Endodermal cell (in vitro differentiated cells): ENCODE measurements around the gene AMIGO1. TPM values are rescaled to one million over a fixed set of nuclear protein-coding genes. Genes with fewer than 3 reads are reported as not detected.
"Not testable (repeated sequence)": the region's sequence is repeated elsewhere in the genome, so short reads cannot be mapped to it uniquely, and the experiment has no call there.

Source experiments
- DNase-seq: peaks from one replicate; pipeline ENCODE4 v3.0.0-alpha.2; 2017
- H3K27ac ChIP-seq: 2 replicates; pipeline ENCODE4 v1.5.1; 2013; ENCODE audit warnings: mild to moderate bottlenecking, low read depth, low read length, moderate library complexity
- H3K27me3 ChIP-seq: 2 replicates; pipeline ENCODE4 v1.6.1; 2013; ENCODE audit warnings: mild to moderate bottlenecking, low read length, moderate library complexity; ENCODE audit not compliant: insufficient read depth, control insufficient read depth, poor library complexity, severe bottlenecking
- H3K36me3 ChIP-seq: 2 replicates; pipeline ENCODE4 v1.7.0; 2013; ENCODE audit warnings: mild to moderate bottlenecking, low read length, moderate library complexity; ENCODE audit not compliant: control insufficient read depth, insufficient read depth
- H3K4me1 ChIP-seq: one replicate; pipeline ENCODE4 v1.7.0; 2013; ENCODE audit warnings: low read length; ENCODE audit not compliant: control insufficient read depth, insufficient read depth
- H3K4me3 ChIP-seq: 2 replicates; pipeline ENCODE4 v1.5.1; 2013; ENCODE audit warnings: mild to moderate bottlenecking, low read length, moderate library complexity
- H3K9ac ChIP-seq: 2 replicates; pipeline ENCODE4 v1.6.1; 2013; ENCODE audit warnings: mild to moderate bottlenecking, low read length, moderate library complexity; ENCODE audit not compliant: poor library complexity, severe bottlenecking; ENCODE audit errors: extremely low read depth
- H3K9me3 ChIP-seq: 2 replicates; pipeline ENCODE4 v1.6.1; 2013; ENCODE audit warnings: mild to moderate bottlenecking, low read length, moderate library complexity; ENCODE audit not compliant: control insufficient read depth
- H3K27ac Mint-ChIP-seq: 2 replicates; pipeline ENCODE4 v1.8.0; 2020; ENCODE audit warnings: mixed read lengths
- H3K27me3 Mint-ChIP-seq: 2 replicates; pipeline ENCODE4 v1.8.0; 2021; ENCODE audit warnings: mild to moderate bottlenecking, mixed read lengths; ENCODE audit not compliant: insufficient read depth
- H3K36me3 Mint-ChIP-seq: 2 replicates; pipeline ENCODE4 v1.8.0; 2020; ENCODE audit warnings: low read depth, mixed read lengths
- H3K4me1 Mint-ChIP-seq: 2 replicates; pipeline ENCODE4 v1.8.0; 2020; ENCODE audit warnings: mixed read lengths
- H3K4me3 Mint-ChIP-seq: 2 replicates; pipeline ENCODE4 v1.8.0; 2020; ENCODE audit warnings: mild to moderate bottlenecking, moderate library complexity, mixed read lengths
- H3K9me3 Mint-ChIP-seq: 2 replicates; pipeline ENCODE4 v1.8.0; 2020; ENCODE audit warnings: mild to moderate bottlenecking, mixed read lengths
- CTCF ChIP-seq: fragments of 200-600 bp; sonication (generic); conservative IDR thresholded peaks from 2 replicates; pipeline ENCODE4 v1.5.0; 2021; ENCODE audit warnings: antibody characterized with exemption, mild to moderate bottlenecking
- WGBS, 2 experiments: methylation state at CpG; one replicate each; pipeline versions ENCODE4 v1.1.5 to v1.1.7; 2013; ENCODE audit warnings: missing lambda C conversion rate in 2 of 2, mixed read lengths in 1 of 2; ENCODE audit not compliant: insufficient coverage in 1 of 2, insufficient read length in 1 of 2; 5-methylcytosine and 5-hydroxymethylcytosine counted together
- total RNA-seq, 2 donors: library from RNA; stranded (reverse); fragmentation: NEBNext Ultra II Directional in 1 of 2; extraction: Animal tissue kit (Norgen Biotek cat#: 25700) in 1 of 2; gene quantifications; 2 replicates in 1 of 2; 3 replicates in 1 of 2; pipeline ENCODE4 v1.2.1, GENCODE V29; 2021

Gene AMIGO1
- total RNA-seq, 2 donors from 2014 or later = 2.4 to 2.7 TPM

- no peak for DNase-seq
- Histone ChIP-seq H3K9ac (no peak overlapping the region), H3K36me3 (no peaks in the 10 kb centered on the region), H3K27ac (no peak overlapping the region), H3K9me3 (no peaks in the 10 kb centered on the region), H3K27me3 (peaks cover 12% of the 10 kb centered on the region), H3K4me1 (no peaks in the 10 kb centered on the region), H3K4me3 (no peak overlapping the region)
- H3K4me1 Mint-ChIP-seq = no peaks in the 10 kb centered on the region
- WGBS, 2 experiments = 79 to 84% methylated on average over 9 of the region's 9 CpGs
- no peak overlapping the region for H3K4me3 Mint-ChIP-seq
- no peak overlapping the region for H3K27ac Mint-ChIP-seq
- peaks cover 15% of the 10 kb centered on the region for H3K27me3 Mint-ChIP-seq
- no peaks in the 10 kb centered on the region for H3K36me3 Mint-ChIP-seq
- TF ChIP-seq CTCF = no peak
- H3K9me3 Mint-ChIP-seq = no peaks in the 10 kb centered on the region
Measured at GRCh38 chr1:109475261-109475660, 34.3 kb downstream of the AMIGO1 start.

GRCh38 chr1:109474697-109475096 is 34.8 kb downstream of the AMIGO1 start:
- Mint-ChIP-seq H3K27ac (no peak overlapping the region), H3K36me3 (no peaks in the 10 kb centered on the region), H3K4me1 (no peaks in the 10 kb centered on the region), H3K27me3 (peaks cover 20% of the 10 kb centered on the region), H3K9me3 (no peaks in the 10 kb centered on the region), H3K4me3 (no peak overlapping the region)
- no peaks in the 10 kb centered on the region for H3K9me3 ChIP-seq
- H3K36me3 ChIP-seq = no peaks in the 10 kb centered on the region
- no peak for TF ChIP-seq CTCF
- H3K27me3 ChIP-seq = peaks cover 17% of the 10 kb centered on the region
- WGBS, 2 experiments = 80 to 83% methylated on average over 1 of the region's 1 CpG
- no peaks in the 10 kb centered on the region for H3K4me1 ChIP-seq
- H3K27ac ChIP-seq = no peak overlapping the region
- no peak for DNase-seq
- no peak overlapping the region for H3K9ac ChIP-seq
- no peak overlapping the region for H3K4me3 ChIP-seq

- H3K4me1 Mint-ChIP-seq, H3K4me3 ChIP-seq, H3K9me3 ChIP-seq, H3K4me1 ChIP-seq, H3K36me3 Mint-ChIP-seq, H3K36me3 ChIP-seq, H3K4me3 Mint-ChIP-seq, DNase-seq, H3K27ac Mint-ChIP-seq, H3K27ac ChIP-seq, H3K9ac ChIP-seq, H3K9me3 Mint-ChIP-seq: not testable (repeated sequence)
- peaks cover 23% of the 10 kb centered on the region for H3K27me3 Mint-ChIP-seq
- WGBS, 2 experiments = 88 to 91% methylated on average over 12 of the region's 12 CpGs
- H3K27me3 ChIP-seq = peaks cover 26% of the 10 kb centered on the region
Measured at GRCh38 chr1:109473284-109474057, 36.1 kb downstream of the AMIGO1 start.
